HEK293T (cell line): Measurements from ENCODE around the gene HMGN5.

Experiments used
- CTCF ChIA-PET: fragments of 350-600 bp; formaldehyde crosslinking; extraction: SDS; loops from one replicate; lab custom pipeline; 2021; ENCODE audit warnings: antibody characterized with exemption, inconsistent platforms; lab: Yijun Ruan, JAX
- POLR2A ChIA-PET: fragments of 350-600 bp; formaldehyde crosslinking; extraction: SDS; loops from one replicate; lab custom pipeline; 2020; ENCODE audit warnings: antibody characterized with exemption, inconsistent platforms; lab: Yijun Ruan, JAX
- DNase-seq: peaks from one replicate; pipeline ENCODE4 v3.0.0; 2012; ENCODE audit warnings: mixed read lengths; ENCODE audit errors: extremely low spot score
- BHLHE40 ChIP-seq: fragments of 450-650 bp; IDR thresholded peaks from 2 replicates; pipeline ENCODE4 v1.6.1; 2016; ENCODE audit warnings: mild to moderate bottlenecking, moderate library complexity, borderline replicate concordance
- CTBP1 ChIP-seq: fragments of 450-650 bp; IDR thresholded peaks from 2 replicates; pipeline ENCODE4 v1.6.1; 2016; ENCODE audit warnings: borderline replicate concordance
- FOXA1 ChIP-seq: fragments of 450-650 bp; IDR thresholded peaks from 2 replicates; pipeline ENCODE4 v1.6.1; 2016; ENCODE audit warnings: mild to moderate bottlenecking
- FOXK2 ChIP-seq: fragments of 450-650 bp; IDR thresholded peaks from 2 replicates; pipeline ENCODE4 v1.6.1; 2016; ENCODE audit warnings: mild to moderate bottlenecking
- HDGF ChIP-seq: fragments of 450-650 bp; IDR thresholded peaks from 2 replicates; pipeline ENCODE4 v1.6.1; 2017; ENCODE audit warnings: antibody characterized with exemption, borderline replicate concordance
- L3MBTL2 ChIP-seq: fragments of 450-650 bp; conservative IDR thresholded peaks from 2 replicates; pipeline ENCODE4 v1.6.1; 2016; ENCODE audit warnings: mild to moderate bottlenecking
- LEF1 ChIP-seq: fragments of 450-650 bp; IDR thresholded peaks from 2 replicates; pipeline ENCODE4 v1.6.1; 2017; ENCODE audit warnings: mild to moderate bottlenecking, borderline replicate concordance
- NFRKB ChIP-seq: fragments of 450-650 bp; IDR thresholded peaks from 2 replicates; pipeline ENCODE4 v1.6.1; 2016; ENCODE audit warnings: mild to moderate bottlenecking, moderate library complexity
- SP1 ChIP-seq: fragments of 450-650 bp; IDR thresholded peaks from 2 replicates; pipeline ENCODE4 v1.6.1; 2017
- SUZ12 ChIP-seq: fragments of 450-650 bp; IDR thresholded peaks from 2 replicates; pipeline ENCODE4 v1.6.1; 2016; ENCODE audit warnings: mild to moderate bottlenecking
- TARDBP ChIP-seq: fragments of 450-650 bp; IDR thresholded peaks from 2 replicates; pipeline ENCODE4 v1.6.1; 2016
- ZNF384 ChIP-seq: fragments of 450-650 bp; IDR thresholded peaks from 2 replicates; pipeline ENCODE4 v1.6.1; 2016

The HMGN5 gene

DNA sequence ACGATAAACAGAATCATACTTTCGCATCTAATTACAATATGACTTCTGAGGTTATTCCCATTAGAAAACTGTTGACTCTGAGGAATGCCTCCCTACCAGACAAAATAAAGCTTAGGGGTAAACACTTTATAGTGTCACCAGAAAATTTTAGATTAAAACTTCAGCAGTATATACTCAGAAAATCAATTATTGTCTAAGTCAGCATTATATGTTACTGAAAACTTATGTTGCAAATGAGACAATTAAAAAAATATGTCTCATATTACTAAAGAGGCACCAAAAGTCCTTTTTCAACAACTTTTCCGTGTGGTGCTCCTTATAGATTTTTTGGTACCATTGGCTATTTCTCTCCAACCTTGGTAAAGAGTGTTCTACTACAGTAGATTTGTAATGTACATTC lies 91.4 kb downstream of the HMGN5 start:
- ChIA-PET POLR2A (no interaction called here), CTCF (no interaction called here)
- no peak for TF ChIP-seq BHLHE40
- no peak for DNase-seq

DNA sequence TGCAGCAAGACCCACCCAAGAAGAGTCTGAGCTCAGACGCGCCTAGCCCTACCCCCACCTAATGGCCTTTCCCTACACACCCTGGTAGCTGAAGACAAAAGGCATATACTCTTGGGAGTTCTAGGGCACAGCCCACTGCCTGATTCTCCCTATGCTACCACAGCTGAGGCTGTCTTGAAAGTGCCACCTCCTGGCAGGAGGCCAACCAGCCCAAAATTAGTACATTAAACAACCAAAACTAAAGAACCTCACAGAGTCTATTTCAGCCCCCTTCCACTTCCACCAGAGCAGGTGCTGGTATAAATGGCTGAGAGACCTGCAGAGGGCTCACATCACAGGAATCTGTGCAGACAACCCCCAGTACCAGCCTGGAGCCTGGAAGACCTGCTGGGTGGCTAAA lies 119.1 kb downstream of the HMGN5 start:
- POLR2A ChIA-PET = no interaction called here
- DNase-seq = no peak
- CTCF ChIA-PET = no interaction called here
- TF ChIP-seq TARDBP = no peak
- TF ChIP-seq BHLHE40 = no peak
- no peak for TF ChIP-seq FOXA1
- no peak for TF ChIP-seq NFRKB
- no peak for TF ChIP-seq SP1
- TF ChIP-seq SUZ12 = no peak
- TF ChIP-seq L3MBTL2 = no peak
- no peak for TF ChIP-seq FOXK2
- TF ChIP-seq LEF1 = no peak
- TF ChIP-seq CTBP1 = no peak
- no peak for TF ChIP-seq HDGF
- TF ChIP-seq ZNF384 = no peak
